NT2/D1 (cell line): ENCODE data around the gene EIF4EBP3.

Experiments
- YY1 ChIP-seq: IDR thresholded peaks from 2 replicates; pipeline ENCODE4 v1.6.1; 2011; ENCODE audit not compliant: insufficient read length, insufficient read depth
- ZNF274 ChIP-seq: IDR thresholded peaks from 2 replicates; pipeline ENCODE4 v1.6.1; 2011; ENCODE audit warnings: mild to moderate bottlenecking, low read depth, low read length

DNA sequence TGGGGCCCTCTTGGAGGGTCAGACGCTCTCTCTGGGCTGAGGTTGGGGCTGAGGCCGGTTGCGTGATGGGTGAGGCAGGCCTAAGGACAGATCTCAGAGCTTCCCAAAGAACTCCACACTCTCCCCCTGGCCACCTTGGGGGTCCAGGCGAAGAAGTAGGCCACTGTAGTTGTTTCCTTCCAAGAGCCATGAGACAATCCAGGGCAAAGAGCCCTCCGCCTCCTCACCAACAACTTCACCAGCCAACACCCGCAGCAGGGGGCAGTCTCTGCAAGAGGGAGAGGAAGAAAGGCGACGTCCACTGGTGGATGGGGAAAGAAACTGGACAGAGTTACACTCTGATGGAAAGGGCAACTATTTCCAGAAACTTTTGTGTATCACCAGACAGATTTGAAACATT, 27.8 kb downstream of the EIF4EBP3 start:
- TF ChIP-seq ZNF274 (no peak), YY1 (no peak)
